Stimulated activated CD4-positive, alpha-beta T cell treated with anti-CD3 and anti-CD28 coated beads, Interleukin-2, amount 100 ng/mL, for 4 hours (primary cell): ENCODE measurements around the gene SAMD9.
"Not testable (repeated sequence)": the region's sequence is repeated elsewhere in the genome, so short reads cannot be mapped to it uniquely, and the experiment has no call there.

ENCODE experiments used
- DNase-seq: peaks from one replicate; pipeline ENCODE4 v3.0.0-alpha.2; 2020; ENCODE audit warnings: low read depth

SAMD9 gene

DNA sequence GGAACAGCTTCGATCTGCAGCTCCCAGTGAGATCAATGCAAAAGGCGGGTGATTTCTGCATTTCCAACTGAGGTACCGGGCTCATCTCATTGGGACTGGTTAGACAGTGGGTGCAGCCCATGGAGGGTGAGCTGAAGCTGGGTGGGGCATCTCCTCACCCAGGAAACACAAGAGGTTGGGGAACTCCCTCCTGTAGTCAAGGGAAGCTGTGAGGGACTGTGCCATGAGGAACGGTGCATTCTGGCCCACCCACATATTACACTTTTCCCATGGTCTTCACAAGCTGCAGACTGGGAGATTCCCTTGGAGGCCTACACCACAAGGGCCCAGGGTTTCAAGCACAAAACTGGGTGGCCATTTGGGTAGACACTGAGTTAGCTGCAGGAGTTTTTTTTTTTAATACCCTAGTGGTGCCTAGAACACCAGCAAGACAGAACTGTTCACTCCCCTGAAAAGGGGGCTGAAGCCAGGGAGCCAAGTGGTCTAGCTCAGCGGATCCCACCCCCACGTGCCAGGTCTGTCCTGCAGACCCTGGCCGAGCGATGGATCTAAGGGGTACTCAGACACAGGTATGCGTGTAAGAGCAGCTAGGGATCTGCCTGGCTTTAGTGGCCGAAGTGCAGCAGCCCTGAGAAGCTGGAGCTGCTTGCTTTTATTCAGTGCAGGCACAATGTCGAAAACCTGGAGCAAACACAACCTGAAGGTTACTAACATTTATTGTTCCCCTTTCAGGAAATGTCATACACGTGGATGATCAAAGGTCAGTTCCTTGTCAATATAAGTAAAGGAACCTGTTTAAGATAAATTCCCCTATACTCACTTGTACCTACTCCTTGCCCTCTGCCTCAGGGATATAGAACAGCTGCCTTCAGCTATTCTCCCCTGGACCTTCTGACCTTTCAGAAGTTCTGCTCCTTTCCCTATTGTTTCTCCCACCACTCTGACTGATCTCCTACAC, 3.1 kb upstream of the SAMD9 start:
- DNase-seq, result no peak

GRCh38 chr7:93119191-93119905, 1.6 kb upstream of the SAMD9 start:
- DNase-seq, result no peak

GRCh38 chr7:93117327-93117726, 452 bp downstream of the SAMD9 start:
- no peak for DNase-seq

DNA sequence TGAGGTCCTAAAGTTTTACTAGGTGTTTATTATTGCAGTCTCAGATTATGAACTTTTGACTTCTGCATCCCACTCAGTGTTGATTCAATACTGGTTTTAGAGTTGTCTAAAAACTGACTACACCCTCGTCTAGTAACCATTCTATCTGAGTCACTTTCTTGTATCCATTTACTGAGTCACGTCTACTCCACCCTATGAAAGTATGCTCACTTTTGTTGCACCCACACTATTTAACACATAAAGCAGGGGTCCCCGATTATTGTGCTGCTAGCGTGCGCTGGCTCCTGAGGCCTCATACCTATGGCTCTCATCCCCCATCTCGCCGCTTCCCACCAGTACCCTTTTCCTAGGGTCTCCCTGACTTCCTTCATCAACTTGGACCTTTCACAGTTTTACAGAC, 2.0 kb downstream of the SAMD9 start:
- DNase-seq, result no peak

- no peak for DNase-seq
Measured at GRCh38 chr7:93108003-93108402, 9.8 kb downstream of the SAMD9 start.

DNA sequence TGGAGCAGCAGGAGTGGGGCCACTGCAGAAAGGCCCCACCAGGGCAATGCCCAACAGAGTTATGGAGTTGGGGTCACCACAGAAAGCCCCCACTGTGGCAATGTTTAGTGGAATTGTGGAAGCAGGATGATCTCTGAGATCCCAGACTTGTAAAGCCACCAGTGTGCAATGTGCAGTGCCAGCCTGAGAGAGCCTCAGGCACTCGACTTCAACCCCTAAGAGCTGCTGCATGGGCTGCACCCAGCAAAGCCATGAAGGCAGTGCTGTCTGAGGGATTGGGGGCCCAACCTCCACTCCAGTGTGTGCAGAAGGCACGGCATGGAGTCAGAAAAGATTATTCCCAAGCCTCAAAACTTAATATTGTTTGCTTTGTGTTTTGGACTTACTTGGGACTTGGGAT, 20.4 kb downstream of the SAMD9 start:
- no peak for DNase-seq

DNA sequence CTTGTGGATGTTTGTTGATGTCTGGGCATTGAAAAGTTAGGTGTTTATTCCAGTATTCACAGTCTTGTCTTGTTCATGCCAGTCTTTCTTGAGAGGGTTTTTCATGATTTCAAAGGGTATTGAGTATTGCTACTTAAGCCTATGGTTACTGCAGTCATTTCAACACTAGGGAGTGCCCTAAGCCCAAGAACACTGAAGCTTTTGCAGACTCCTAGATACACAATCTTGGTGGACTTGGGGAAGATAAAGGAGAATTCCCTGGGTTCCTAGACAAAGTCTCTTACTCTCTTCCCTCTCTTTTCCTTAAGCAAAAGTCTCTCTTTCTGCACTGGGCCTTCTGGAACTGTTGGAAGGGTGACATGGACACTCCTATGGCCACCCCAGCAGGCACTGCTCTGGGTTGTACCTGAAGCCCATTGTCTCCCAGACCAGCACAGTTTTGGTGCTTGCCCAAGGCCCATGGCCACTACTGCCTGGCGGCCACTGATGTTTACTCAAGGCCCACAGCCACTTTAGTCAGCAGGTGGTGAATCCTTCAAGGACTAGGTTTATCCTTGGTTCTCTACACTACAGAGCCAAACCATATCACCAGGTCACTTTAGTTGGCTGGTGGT, 24.9 kb downstream of the SAMD9 start:
- DNase-seq, result no peak

GRCh38 chr7:93073357-93073756, 44.4 kb downstream of the SAMD9 start:
- not testable (repeated sequence) for DNase-seq

- no peak for DNase-seq
Measured at GRCh38 chr7:93062599-93062998, 55.2 kb downstream of the SAMD9 start.

DNA sequence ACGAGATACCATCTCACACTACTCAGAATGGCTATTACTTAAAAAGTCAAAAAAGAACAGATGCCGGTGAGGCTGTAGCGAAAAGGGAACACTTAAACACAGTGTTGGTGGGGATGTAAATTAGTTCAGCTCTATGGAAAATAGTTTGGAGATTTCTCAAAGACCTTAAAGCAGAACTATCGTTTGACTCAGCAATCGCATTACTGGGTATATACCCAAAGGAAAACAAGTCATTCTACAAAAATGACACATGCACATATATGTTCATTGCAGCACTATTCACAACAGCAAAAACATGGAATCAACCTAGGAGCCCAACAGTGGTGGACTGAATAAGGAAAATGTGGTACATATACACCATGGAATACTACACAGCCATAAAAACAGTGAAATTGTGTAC, 56.9 kb downstream of the SAMD9 start:
- no peak for DNase-seq

DNA sequence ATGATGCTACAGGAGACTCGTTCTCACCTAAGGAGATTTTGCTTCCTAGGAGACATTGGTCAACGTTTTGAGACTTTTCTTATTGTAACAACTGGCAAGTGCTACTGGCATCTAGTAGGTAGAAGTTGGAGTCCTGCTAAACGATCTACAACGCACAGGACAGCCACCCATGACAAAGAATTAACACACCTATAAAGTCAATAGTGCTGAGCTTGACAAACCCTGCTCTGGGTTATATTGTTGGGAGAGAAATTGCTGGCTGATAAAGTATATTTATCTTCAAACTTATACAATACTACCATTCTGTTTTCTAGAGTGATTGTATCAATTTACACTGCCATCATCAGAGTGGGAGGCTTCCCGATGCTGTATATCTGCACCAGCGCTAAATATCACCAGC, 57.8 kb downstream of the SAMD9 start:
- DNase-seq, result no peak

DNA sequence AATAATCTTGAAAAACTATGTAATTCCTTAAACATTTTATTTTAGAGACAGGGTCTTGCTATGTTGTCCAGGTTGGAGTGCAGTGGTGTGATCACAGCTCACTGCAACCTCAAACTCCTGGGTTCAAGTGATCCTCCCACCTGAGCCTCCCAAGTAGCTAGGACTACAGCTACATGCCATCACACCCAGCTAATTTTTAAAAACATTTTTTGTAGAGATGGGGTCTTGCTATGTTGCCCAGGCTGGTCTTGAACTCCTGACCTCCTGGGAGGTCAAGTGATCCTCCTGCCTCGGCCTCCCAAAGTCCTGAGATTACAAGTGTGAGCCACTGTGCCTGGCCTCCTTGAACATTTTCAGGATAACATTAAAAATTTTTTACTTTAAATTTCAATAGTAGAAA, 61.2 kb downstream of the SAMD9 start:
- DNase-seq, result not testable (repeated sequence)

DNA sequence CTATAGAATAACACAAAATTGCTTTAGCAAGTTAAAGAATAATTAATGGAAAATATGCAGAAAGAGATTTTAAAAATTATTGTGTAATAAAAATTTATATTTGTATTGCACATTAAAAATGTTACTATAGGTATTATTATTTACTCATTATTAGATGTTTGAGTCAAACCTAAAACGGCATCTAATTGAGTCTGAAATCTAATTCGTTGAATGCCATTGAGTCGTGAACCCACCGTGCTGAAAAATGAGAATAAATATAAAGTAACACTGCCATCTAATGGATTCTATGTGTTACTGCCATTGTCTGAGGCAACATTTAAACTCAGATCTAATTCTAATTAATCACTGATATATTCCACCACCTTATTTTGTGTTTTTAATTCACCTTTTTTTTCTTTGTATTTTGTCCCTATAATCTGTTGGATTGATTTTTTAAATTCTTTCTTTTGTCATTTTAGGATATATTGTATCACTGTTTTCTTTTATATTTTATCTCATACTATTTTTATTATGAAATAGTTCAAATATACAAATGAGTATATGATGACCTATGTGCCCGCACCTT, 62.2 kb downstream of the SAMD9 start:
- no peak for DNase-seq

DNA sequence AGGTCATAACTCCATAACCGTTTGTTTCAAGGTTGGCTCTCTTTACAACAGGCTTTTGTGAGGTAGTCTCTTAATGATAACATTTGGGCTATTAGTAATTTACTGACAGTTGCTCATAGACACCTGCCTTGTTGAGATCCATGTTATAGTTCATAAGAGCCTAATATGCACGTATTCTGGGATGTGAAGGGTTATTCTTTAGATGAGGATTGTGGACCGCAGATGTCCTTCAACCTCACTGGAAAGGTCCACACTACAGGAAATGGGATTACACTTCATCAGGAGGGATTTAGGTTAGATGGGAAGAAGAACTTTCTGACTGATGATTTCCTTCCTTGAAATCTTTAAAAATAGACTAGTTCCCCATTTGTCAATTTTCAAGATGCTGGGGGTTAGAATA, 62.8 kb downstream of the SAMD9 start:
- no peak for DNase-seq

DNA sequence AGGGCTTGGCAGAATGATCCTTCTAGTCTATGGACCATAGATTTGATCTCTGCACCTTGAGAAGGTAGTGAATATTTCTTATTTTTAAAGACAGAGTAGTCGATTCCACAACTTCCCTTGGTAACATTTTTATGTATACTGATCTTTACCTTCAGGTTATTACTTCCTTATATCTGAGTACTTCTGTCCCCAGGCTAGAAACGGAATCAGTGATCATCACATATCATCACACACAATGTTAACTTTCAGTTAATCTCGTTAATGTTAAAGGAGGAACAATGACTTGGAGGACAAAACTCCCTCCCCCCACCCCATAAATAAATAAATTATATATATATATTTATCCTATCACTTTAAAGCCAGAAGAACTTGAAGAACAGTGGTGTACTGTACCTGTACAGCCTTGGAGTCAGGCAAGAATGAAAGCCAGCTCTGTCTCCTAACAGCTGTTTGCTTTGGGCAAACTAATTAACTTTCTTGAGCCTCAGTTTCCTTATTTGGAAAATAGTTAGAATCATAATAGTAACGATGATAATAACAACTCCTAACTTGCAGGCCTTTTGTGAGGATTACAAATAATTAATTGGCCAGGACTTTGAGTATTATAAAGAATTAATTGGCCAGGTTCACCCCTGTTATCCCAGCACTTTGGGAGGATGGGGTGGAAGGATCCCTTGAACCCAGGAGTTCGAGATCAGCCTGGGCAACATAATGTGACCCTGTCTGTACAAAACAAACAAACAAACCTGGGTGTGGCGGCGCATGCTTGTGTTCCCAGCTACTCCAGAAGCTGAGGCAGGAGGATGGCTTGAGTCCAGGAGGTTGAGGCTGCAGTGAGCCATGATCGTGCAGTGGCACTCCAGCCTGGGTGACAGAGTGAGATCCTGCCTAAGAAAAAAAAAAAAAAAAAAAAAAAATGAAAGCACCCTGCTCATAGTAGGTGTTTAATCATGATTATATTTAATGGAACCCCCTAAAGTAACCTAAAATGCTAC, 63.5 kb downstream of the SAMD9 start:
- DNase-seq, result no peak

DNA sequence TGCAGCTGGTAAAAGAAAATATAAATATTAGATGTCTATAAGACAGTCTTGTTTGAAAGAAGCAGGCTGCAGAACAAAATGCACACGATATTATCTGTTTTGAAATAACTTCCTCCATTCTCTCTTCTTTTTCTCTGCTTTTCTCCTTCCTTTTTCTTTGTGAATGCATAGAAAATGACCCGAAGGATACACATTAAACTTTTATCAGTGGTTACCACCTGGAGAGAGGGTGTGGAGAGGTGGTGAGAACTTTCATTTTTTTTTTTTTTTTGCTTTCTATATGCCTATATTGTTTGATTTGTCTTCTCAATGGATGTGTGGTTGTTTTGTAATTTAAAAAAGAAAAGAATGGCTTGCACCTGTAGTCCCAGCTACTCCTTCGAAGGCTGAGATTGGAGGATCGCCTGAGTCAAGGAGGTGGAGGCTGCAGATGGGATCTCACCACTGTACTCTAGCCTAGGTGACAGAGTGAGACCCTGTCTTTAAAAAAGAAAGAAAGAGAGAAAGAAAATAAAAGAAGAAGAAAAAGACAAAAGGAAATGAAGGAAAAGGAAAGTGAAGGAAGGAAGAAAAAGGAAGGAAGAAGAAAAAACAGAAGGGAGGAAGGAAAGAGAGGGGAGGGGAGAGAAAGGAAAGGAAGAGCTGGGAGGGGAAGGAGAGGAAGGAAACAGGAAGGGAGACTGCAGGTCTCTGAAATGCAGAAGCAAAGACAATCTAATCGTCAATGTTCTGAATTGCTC, 64.4 kb downstream of the SAMD9 start:
- no peak for DNase-seq

- no peak for DNase-seq
Measured at GRCh38 chr7:93051660-93052059, 66.1 kb downstream of the SAMD9 start.
